ENCODE data around the gene FTCD.

GRCh38 chr21:46145840-46146691, 9.3 kb downstream of the FTCD start:
- TF ChIP-seq FIP1L1 (IDR thresholded peaks at IDR 0.05; ENCODE audit: low read depth, low read length, poor library complexity, severe bottlenecking) (no peak), ARID3A (IDR thresholded peaks at IDR 0.05; ENCODE audit: borderline replicate concordance, low read depth, low read length) (no peak), ZNF780A (CRISPR knock-in tag; IDR thresholded peaks at IDR 0.05) (no peak), ZNF263 (CRISPR knock-in tag; IDR thresholded peaks at IDR 0.05; ENCODE audit: borderline replicate concordance) (no peak), REST (IDR thresholded peaks at IDR 0.05; ENCODE audit: borderline replicate concordance) (no peak), REST (CRISPR knock-in tag; IDR thresholded peaks at IDR 0.05; ENCODE audit: low read depth) (no peak), EZH2 (IDR thresholded peaks at IDR 0.05; ENCODE audit: borderline replicate concordance, low read depth, low read length) (no peak)
